ENCODE results near the gene ADRA1B.
"Not testable (repeated sequence)": the region's sequence is repeated elsewhere in the genome, so short reads cannot be mapped to it uniquely, and the experiment has no call there.

Gene ADRA1B

DNA sequence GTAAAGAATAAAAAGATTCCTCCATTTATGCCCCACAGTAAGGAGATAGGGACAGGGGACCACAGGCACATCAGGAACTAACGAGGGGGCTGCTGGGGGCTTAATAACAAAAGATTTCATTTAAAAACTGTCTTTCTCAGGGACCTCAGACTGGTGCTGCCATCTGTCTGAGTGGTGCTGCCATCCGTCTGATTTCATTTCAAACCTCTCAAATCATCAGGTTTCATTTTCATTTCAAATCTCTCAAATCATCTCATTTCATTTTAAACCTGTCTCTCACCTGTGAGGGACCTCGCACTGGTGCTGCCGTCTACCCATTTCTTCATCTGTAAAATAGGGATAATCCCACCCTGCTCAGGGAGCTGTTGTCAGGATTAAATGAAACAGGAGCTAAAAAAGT is 45.9 kb downstream of the ADRA1B start:
- no peak overlapping the region for H3K14ac ChIP-seq (ENCODE audit: low read length in 2 of 2)
- H3K4me1 ChIP-seq (ENCODE audit: control insufficient read depth, insufficient read depth, low read depth, low read length): peaks cover 5% of the 10 kb centered on the region

DNA sequence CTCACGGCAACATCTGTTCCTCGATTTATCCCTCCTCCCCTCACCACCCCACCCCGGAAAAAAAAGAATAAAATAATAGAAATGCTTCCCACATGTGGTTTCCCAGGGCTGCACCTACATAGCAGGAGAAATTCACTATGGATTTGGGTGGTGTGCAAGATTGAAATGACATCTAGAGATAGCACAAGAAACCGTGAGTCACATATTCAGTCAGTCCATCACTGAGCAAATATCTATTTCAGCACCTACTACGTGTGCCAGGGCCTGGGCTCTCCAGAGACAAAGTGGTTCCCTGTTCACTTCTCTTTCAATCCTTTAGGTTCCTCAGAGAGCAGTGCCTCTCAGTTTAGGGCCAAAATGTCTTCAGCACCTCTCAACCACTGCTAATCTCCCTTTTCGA is 47.7 kb downstream of the ADRA1B start:
- H4K91ac ChIP-seq (ENCODE audit: low read length): no peak overlapping the region
- no peak overlapping the region for H2BK120ac ChIP-seq (ENCODE audit: low read depth, low read length)
- H3K4me1 ChIP-seq (ENCODE audit: control insufficient read depth, insufficient read depth, low read depth, low read length): peaks cover 5% of the 10 kb centered on the region
- no peak overlapping the region for H3K14ac ChIP-seq (ENCODE audit: low read length in 2 of 2)
- H3K9ac ChIP-seq (ENCODE audit: low read length): no peak overlapping the region
- 85% methylated on average over 5 of the region's 6 CpGs for WGBS
- H2BK15ac ChIP-seq (ENCODE audit: low read depth, poor library complexity, severe bottlenecking): no peak overlapping the region
- peaks cover 0 to 8% of the 10 kb centered on the region in 2 experiments for H3K27me3 ChIP-seq (ENCODE audit: control insufficient read depth in 1 of 2, insufficient read depth in 1 of 2, low read length in 2 of 2)
- H2AK5ac ChIP-seq (ENCODE audit: low read length, severe bottlenecking): no peak overlapping the region
- H3K27ac ChIP-seq (ENCODE audit: low read length, poor library complexity, severe bottlenecking): no peak overlapping the region
- no peak for DNase-seq
- H3K18ac ChIP-seq (ENCODE audit: low read depth in 1 of 2, low read length in 2 of 2): no peak overlapping the region
- no peak overlapping the region for H3K4me3 ChIP-seq (ENCODE audit: insufficient read depth in 1 of 2, low read depth in 1 of 2, low read length in 2 of 2)
- no peaks in the 10 kb centered on the region for H3K36me3 ChIP-seq (ENCODE audit: control insufficient read depth in 1 of 2, insufficient read depth in 2 of 2, low read depth in 1 of 2, low read length in 2 of 2)
- no peaks in the 10 kb centered on the region for H3K79me1 ChIP-seq (replicated peaks; ENCODE audit: low read length, poor library complexity, severe bottlenecking)
- no peaks in the 10 kb centered on the region for H3K9me3 ChIP-seq (ENCODE audit: control insufficient read depth, low read length)
- H3K23ac ChIP-seq (ENCODE audit: low read length in 2 of 2): no peak overlapping the region
- H2BK5ac ChIP-seq (ENCODE audit: low read depth, low read length, poor library complexity, severe bottlenecking): no peak overlapping the region
- H3K4ac ChIP-seq (ENCODE audit: low read depth in 1 of 2, low read length in 2 of 2): no peak overlapping the region
- no peak overlapping the region for H3K4me2 ChIP-seq (ENCODE audit: low read length, poor library complexity, severe bottlenecking)
- H2AFZ ChIP-seq (ENCODE audit: low read depth, low read length): no peak overlapping the region
- no peak overlapping the region for H2BK12ac ChIP-seq (ENCODE audit: low read length in 2 of 2)
- no peak overlapping the region for H4K8ac ChIP-seq (ENCODE audit: low read length)

More for the DNA sequence above, 45.9 kb downstream of the ADRA1B start:
- Histone ChIP-seq H3K9me3 (ENCODE audit: control insufficient read depth, low read length) (no peaks in the 10 kb centered on the region), H2BK15ac (ENCODE audit: low read depth, poor library complexity, severe bottlenecking) (no peak overlapping the region), H3K18ac (ENCODE audit: low read depth in 1 of 2, low read length in 2 of 2) (no peak overlapping the region), H3K27ac (ENCODE audit: low read length, poor library complexity, severe bottlenecking) (no peak overlapping the region), H3K4ac (ENCODE audit: low read depth in 1 of 2, low read length in 2 of 2) (no peak overlapping the region), H3K9ac (ENCODE audit: low read length) (no peak overlapping the region), H3K4me3 (ENCODE audit: insufficient read depth in 1 of 2, low read depth in 1 of 2, low read length in 2 of 2) (no peak overlapping the region), H3K79me1 (replicated peaks; ENCODE audit: low read length, poor library complexity, severe bottlenecking) (no peaks in the 10 kb centered on the region), H4K8ac (ENCODE audit: low read length) (no peak overlapping the region), H3K36me3 (ENCODE audit: control insufficient read depth in 1 of 2, insufficient read depth in 2 of 2, low read depth in 1 of 2, low read length in 2 of 2) (no peaks in the 10 kb centered on the region), H3K23ac (ENCODE audit: low read length in 2 of 2) (no peak overlapping the region), H3K27me3 (ENCODE audit: control insufficient read depth in 1 of 2, insufficient read depth in 1 of 2, low read length in 2 of 2) (peaks cover 0 to 8% of the 10 kb centered on the region in 2 experiments), H2BK5ac (ENCODE audit: low read depth, low read length, poor library complexity, severe bottlenecking) (no peak overlapping the region), H2BK120ac (ENCODE audit: low read depth, low read length) (no peak overlapping the region), H3K4me2 (ENCODE audit: low read length, poor library complexity, severe bottlenecking) (no peak overlapping the region), H2BK12ac (ENCODE audit: low read length in 2 of 2) (no peak overlapping the region), H4K91ac (ENCODE audit: low read length) (no peak overlapping the region), H2AFZ (ENCODE audit: low read depth, low read length) (no peak overlapping the region), H2AK5ac (ENCODE audit: low read length, severe bottlenecking) (no peak overlapping the region)
- WGBS: 96% methylated on average over 4 of the region's 4 CpGs
- DNase-seq: no peak

DNA sequence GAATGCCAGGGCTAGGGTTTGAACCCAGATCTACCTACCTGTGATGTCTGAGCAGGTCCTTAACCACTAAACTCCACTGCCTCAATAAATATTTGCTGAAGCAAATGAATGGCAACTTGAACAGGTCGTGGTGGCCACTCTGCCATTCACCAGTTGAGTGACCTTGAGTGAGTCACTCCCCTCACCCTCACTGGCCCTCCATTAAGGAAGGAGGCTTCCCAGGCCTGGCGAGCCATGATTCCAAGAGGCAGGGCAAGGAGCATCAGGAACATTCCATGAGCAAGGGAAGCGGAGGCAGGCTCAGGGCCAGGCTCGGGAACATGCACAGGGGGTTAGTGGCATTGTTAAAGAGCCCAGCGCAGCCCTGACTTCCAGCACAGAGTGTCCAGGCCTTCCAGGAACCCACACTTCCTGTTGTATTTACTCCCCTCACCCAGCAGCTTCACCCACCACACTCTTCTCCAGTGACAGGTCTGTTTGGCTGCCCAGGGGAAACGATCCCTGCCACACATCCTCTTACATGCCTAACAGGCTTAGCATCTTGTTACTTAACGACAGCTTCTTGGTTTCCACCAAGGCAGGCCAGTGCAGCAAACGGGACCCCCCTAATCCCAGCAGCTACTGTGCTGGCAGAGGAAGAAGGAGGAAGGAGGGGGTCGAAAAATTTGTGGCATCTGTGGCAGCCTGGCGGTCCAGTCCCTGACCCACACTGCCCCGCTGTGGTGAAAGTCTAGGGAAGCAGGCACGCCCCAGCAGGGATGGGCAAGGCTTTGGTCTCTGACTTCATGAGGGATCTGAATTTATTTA is 49.0 kb downstream of the ADRA1B start:
- Histone ChIP-seq H3K4me2 (ENCODE audit: low read length, poor library complexity, severe bottlenecking) (no peak overlapping the region), H2AFZ (ENCODE audit: low read depth, low read length) (no peak overlapping the region), H4K8ac (ENCODE audit: low read length) (no peak overlapping the region), H2BK12ac (ENCODE audit: low read length in 2 of 2) (peak overlapping the region in 1 of 2 experiments; percentile 34), H3K14ac (ENCODE audit: low read length in 2 of 2) (peak overlapping the region in 1 of 2 experiments; percentile 58), H3K9ac (ENCODE audit: low read length) (no peak overlapping the region), H2BK15ac (ENCODE audit: low read depth, poor library complexity, severe bottlenecking) (no peak overlapping the region), H3K36me3 (ENCODE audit: control insufficient read depth in 1 of 2, insufficient read depth in 2 of 2, low read depth in 1 of 2, low read length in 2 of 2) (no peaks in the 10 kb centered on the region), H3K27ac (ENCODE audit: low read length, poor library complexity, severe bottlenecking) (no peak overlapping the region), H4K91ac (ENCODE audit: low read length) (no peak overlapping the region), H3K79me1 (replicated peaks; ENCODE audit: low read length, poor library complexity, severe bottlenecking) (no peaks in the 10 kb centered on the region), H3K4me3 (ENCODE audit: insufficient read depth in 1 of 2, low read depth in 1 of 2, low read length in 2 of 2) (no peak overlapping the region), H2AK5ac (ENCODE audit: low read length, severe bottlenecking) (no peak overlapping the region), H2BK120ac (ENCODE audit: low read depth, low read length) (no peak overlapping the region), H3K4ac (ENCODE audit: low read depth in 1 of 2, low read length in 2 of 2) (no peak overlapping the region), H3K23ac (ENCODE audit: low read length in 2 of 2) (no peak overlapping the region), H3K9me3 (ENCODE audit: control insufficient read depth, low read length) (no peaks in the 10 kb centered on the region), H3K18ac (ENCODE audit: low read depth in 1 of 2, low read length in 2 of 2) (no peak overlapping the region), H2BK5ac (ENCODE audit: low read depth, low read length, poor library complexity, severe bottlenecking) (no peak overlapping the region), H3K27me3 (ENCODE audit: control insufficient read depth in 1 of 2, insufficient read depth in 1 of 2, low read length in 2 of 2) (peaks cover 0 to 8% of the 10 kb centered on the region in 2 experiments), H3K4me1 (ENCODE audit: control insufficient read depth, insufficient read depth, low read depth, low read length) (peaks cover 5% of the 10 kb centered on the region)
- peak; percentile 63 for DNase-seq
- WGBS: 59% methylated on average over 11 of the region's 12 CpGs

DNA sequence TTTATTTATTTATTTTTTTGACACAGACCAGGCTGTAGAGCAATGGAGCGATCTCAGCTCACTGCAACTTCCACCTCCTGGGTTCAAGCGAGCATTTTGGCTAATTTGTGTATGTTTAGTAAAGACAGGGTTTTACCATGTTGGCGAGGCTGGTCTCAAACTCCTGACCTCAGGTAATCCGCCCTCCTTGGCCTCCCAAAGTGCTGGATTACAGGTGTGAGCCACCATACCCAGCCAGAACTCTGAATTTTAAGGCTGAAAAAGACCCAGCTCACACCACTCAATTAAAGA is 49.5 kb downstream of the ADRA1B start:
- not testable (repeated sequence) for H2AFZ ChIP-seq (ENCODE audit: low read depth, low read length); H3K9ac ChIP-seq (ENCODE audit: low read length); H3K23ac ChIP-seq (ENCODE audit: low read length in 2 of 2); H2BK15ac ChIP-seq (ENCODE audit: low read depth, poor library complexity, severe bottlenecking); H4K8ac ChIP-seq (ENCODE audit: low read length); H2BK12ac ChIP-seq (ENCODE audit: low read length in 2 of 2); H2AK5ac ChIP-seq (ENCODE audit: low read length, severe bottlenecking); H3K27me3 ChIP-seq (ENCODE audit: control insufficient read depth in 1 of 2, insufficient read depth in 1 of 2, low read length in 2 of 2); H3K36me3 ChIP-seq (ENCODE audit: control insufficient read depth in 1 of 2, insufficient read depth in 2 of 2, low read depth in 1 of 2, low read length in 2 of 2); H3K4ac ChIP-seq (ENCODE audit: low read depth in 1 of 2, low read length in 2 of 2); H3K18ac ChIP-seq (ENCODE audit: low read depth in 1 of 2, low read length in 2 of 2); H3K79me1 ChIP-seq (replicated peaks; ENCODE audit: low read length, poor library complexity, severe bottlenecking); H2BK120ac ChIP-seq (ENCODE audit: low read depth, low read length); H3K4me2 ChIP-seq (ENCODE audit: low read length, poor library complexity, severe bottlenecking); DNase-seq; H4K91ac ChIP-seq (ENCODE audit: low read length); H3K27ac ChIP-seq (ENCODE audit: low read length, poor library complexity, severe bottlenecking); H3K4me3 ChIP-seq (ENCODE audit: insufficient read depth in 1 of 2, low read depth in 1 of 2, low read length in 2 of 2); H3K9me3 ChIP-seq (ENCODE audit: control insufficient read depth, low read length); H3K4me1 ChIP-seq (ENCODE audit: control insufficient read depth, insufficient read depth, low read depth, low read length); H3K14ac ChIP-seq (ENCODE audit: low read length in 2 of 2); H2BK5ac ChIP-seq (ENCODE audit: low read depth, low read length, poor library complexity, severe bottlenecking)
- WGBS: 73% methylated on average over 4 of the region's 4 CpGs

All from mesenchymal stem cell (in vitro differentiated cells and primary cell).